GM12878 (cell line): ENCODE data around the gene TACR1.

Experiments used
- BCLAF1 ChIP-seq: fragments of 450-650 bp; IDR thresholded peaks from 2 replicates; pipeline ENCODE4 v1.6.1; 2017; ENCODE audit warnings: antibody characterized with exemption, mild to moderate bottlenecking, moderate library complexity
- CTCF ChIP-seq, 3 experiments: IDR thresholded peaks in 2 of 3; conservative IDR thresholded peaks in 1 of 3; 2 replicates each; pipeline ENCODE4 v1.5.1; 2011; ENCODE audit warnings: low read depth in 3 of 3, low read length in 3 of 3, mild to moderate bottlenecking in 3 of 3, control low read depth in 2 of 3, moderate library complexity in 2 of 3, inconsistent platforms in 1 of 3, mixed read lengths in 1 of 3; ENCODE audit not compliant: control insufficient read depth in 2 of 3, insufficient read depth in 1 of 3; ENCODE audit errors: extremely low read depth in 1 of 3
- EZH2 ChIP-seq: IDR thresholded peaks from 2 replicates; pipeline ENCODE4 v1.6.1; 2012; ENCODE audit warnings: low read depth, mild to moderate bottlenecking, control low read depth, inconsistent platforms, low read length, borderline replicate concordance; ENCODE audit not compliant: control insufficient read depth
- IKZF2 ChIP-seq, 2 experiments: fragments of 450-650 bp; IDR thresholded peaks; 2 replicates each; pipeline ENCODE4 v1.6.1; 2017; ENCODE audit warnings: mild to moderate bottlenecking in 2 of 2, moderate library complexity in 2 of 2
- JUNB ChIP-seq: IDR thresholded peaks from 2 replicates; pipeline ENCODE4 v1.6.1; 2016; ENCODE audit warnings: antibody characterized with exemption, mild to moderate bottlenecking
- NFYA ChIP-seq: IDR thresholded peaks from 2 replicates; pipeline ENCODE4 v1.6.1; 2011; ENCODE audit warnings: low read depth, mild to moderate bottlenecking, low read length, improper control_type of control experiment, borderline replicate concordance
- SMC3 ChIP-seq: IDR thresholded peaks from 2 replicates; pipeline ENCODE4 v1.6.1; 2011; ENCODE audit warnings: low read length, improper control_type of control experiment, borderline replicate concordance
- SUPT20H ChIP-seq: IDR thresholded peaks from 2 replicates; pipeline ENCODE4 v1.6.1; 2011; ENCODE audit warnings: low read depth, mild to moderate bottlenecking, low read length, moderate library complexity, borderline replicate concordance; ENCODE audit not compliant: control insufficient read depth
- YY1 ChIP-seq: IDR thresholded peaks from 2 replicates; pipeline ENCODE4 v1.6.1; 2011; ENCODE audit warnings: low read depth, mild to moderate bottlenecking, low read length

GRCh38 chr2:75021672-75022071 is 177.6 kb downstream of the TACR1 start:
- no peak for TF ChIP-seq CTCF (IDR thresholded peaks at IDR 0.05 in 2 of 3, conservative IDR thresholded peaks at IDR 0.05 in 1 of 3; ENCODE audit: control insufficient read depth in 2 of 3, extremely low read depth in 1 of 3, insufficient read depth in 1 of 3, low read depth in 3 of 3, low read length in 3 of 3)
- TF ChIP-seq SUPT20H = no peak
- no peak for TF ChIP-seq IKZF2 (IDR thresholded peaks at IDR 0.05)
- TF ChIP-seq NFYA = no peak
- no peak for TF ChIP-seq EZH2
- no peak for TF ChIP-seq SMC3
- no peak for TF ChIP-seq JUNB
- no peak for TF ChIP-seq YY1
- no peak for TF ChIP-seq BCLAF1
